Heart left ventricle (tissue), 13 donors: ENCODE data around the gene ZFYVE19.

Experiments
- POLR2A ChIP-seq, 2 donors: fragments of 450-650 bp; IDR thresholded peaks; one replicate each; pipeline ENCODE4 v1.6.1; 2017; ENCODE audit warnings: antibody characterized with exemption in 2 of 2, mild to moderate bottlenecking in 2 of 2, moderate library complexity in 2 of 2
- TF ChIP-seq, protein P1 (sequence below), 12 donors: fragments of 200-600 bp; sonication (generic) in 4 of 12; IDR thresholded peaks; one replicate each; pipeline versions ENCODE4 v1.5.0 to v1.8.0; 2018 to 2022; ENCODE audit warnings: antibody characterized with exemption in 12 of 12, mild to moderate bottlenecking in 5 of 12
- donor health status: ischemic (EF 13 %, LVEDD 7.1; RV severe dilation, severe dysfunction).
- donor health status: DM: no; HTN: yes; CAD: no.
- donor health status: DM: no; HTN: no; CAD: no.
- donor health status: ischemic (EF 25% LVEDD 6.9; RV normal size, moderate dysfunction).
- donor health status: ischemic (EF 25% LVEDD 5.7; RV mildly dilated, moderate dysfunction).
- donor health status: ischemic (EF 35%, LVEDD 5.7; RV mildly dilated, moderate dysfunction).
- donor health status: nonischemic (EF 11% LVEDD 7.7; RV severe dilation, severe dysfunction).
- donor health status: DM: yes; HTN: yes; CAD: no.
- donor health status: PGD.
- donor health status: ischemic (EF 29% LVEDD 5.4; RV normal size, mild dysfunction).
- donor health status: nonischemic (EF 23%, LVEDD 6.1; RV moderate dilation, normal function).

DNA sequence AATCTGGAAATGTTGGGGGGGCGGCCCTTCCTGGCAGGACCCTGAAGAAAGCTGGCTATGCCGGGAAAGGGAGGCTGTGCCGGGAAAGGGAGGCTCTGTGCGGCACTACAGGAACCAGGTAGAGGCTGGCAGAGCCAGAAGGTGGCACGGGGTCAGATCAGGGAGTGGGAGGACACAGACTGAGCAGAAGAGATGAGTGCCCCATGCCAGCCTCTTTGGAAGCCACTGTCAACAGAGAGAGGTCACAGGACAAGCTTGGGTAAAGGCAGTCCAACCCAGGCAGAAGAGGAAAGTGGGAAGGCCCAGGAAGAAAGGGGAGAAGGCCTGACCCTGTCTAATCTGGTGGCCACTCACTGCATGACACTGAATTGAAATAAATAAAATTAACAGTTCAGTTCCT lies 35.6 kb upstream of the ZFYVE19 start:
- TF ChIP-seq, protein P1, sequence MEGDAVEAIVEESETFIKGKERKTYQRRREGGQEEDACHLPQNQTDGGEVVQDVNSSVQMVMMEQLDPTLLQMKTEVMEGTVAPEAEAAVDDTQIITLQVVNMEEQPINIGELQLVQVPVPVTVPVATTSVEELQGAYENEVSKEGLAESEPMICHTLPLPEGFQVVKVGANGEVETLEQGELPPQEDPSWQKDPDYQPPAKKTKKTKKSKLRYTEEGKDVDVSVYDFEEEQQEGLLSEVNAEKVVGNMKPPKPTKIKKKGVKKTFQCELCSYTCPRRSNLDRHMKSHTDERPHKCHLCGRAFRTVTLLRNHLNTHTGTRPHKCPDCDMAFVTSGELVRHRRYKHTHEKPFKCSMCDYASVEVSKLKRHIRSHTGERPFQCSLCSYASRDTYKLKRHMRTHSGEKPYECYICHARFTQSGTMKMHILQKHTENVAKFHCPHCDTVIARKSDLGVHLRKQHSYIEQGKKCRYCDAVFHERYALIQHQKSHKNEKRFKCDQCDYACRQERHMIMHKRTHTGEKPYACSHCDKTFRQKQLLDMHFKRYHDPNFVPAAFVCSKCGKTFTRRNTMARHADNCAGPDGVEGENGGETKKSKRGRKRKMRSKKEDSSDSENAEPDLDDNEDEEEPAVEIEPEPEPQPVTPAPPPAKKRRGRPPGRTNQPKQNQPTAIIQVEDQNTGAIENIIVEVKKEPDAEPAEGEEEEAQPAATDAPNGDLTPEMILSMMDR (IDR thresholded peaks at IDR 0.05) = no peak
- no peak for TF ChIP-seq POLR2A (IDR thresholded peaks at IDR 0.05)
